Peyer's patch (tissue), 4 donors: ENCODE results near the gene EML4.

ENCODE experiments used
- POLR2A ChIP-seq, 2 donors: fragments of 450-650 bp; IDR thresholded peaks; one replicate each; pipeline ENCODE4 v1.5.1; 2017; ENCODE audit warnings: antibody characterized with exemption in 2 of 2, mild to moderate bottlenecking in 2 of 2, moderate library complexity in 2 of 2
- TF ChIP-seq, protein P1 (sequence below), 6 experiments: fragments of 450-650 bp in 4 of 6; fragments of 200-600 bp in 2 of 6; sonication (generic) in 1 of 6; IDR thresholded peaks; one replicate each; pipeline ENCODE4 v1.5.1; 2017 to 2019; ENCODE audit warnings: antibody characterized with exemption in 6 of 6, mild to moderate bottlenecking in 3 of 6, moderate library complexity in 1 of 6

DNA sequence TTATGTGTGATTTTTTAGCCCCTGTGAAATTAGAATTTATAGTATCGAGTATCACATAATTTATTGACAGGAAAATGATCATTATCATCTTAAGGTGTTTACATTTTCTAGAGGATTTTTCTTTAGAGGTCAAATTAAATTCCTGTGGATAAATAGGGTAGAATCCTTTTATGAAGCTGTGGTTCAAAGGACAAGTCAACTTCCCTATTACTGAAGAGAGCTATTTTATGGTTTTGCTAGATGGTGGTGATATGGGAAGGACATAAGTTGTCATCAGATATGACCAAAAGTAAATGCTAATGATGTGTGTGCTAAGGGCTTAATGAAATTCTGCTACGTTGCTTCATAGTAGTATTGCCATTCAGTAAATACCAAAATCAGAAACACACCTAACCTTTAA is 80.1 kb downstream of the EML4 start:
- TF ChIP-seq, protein P1, sequence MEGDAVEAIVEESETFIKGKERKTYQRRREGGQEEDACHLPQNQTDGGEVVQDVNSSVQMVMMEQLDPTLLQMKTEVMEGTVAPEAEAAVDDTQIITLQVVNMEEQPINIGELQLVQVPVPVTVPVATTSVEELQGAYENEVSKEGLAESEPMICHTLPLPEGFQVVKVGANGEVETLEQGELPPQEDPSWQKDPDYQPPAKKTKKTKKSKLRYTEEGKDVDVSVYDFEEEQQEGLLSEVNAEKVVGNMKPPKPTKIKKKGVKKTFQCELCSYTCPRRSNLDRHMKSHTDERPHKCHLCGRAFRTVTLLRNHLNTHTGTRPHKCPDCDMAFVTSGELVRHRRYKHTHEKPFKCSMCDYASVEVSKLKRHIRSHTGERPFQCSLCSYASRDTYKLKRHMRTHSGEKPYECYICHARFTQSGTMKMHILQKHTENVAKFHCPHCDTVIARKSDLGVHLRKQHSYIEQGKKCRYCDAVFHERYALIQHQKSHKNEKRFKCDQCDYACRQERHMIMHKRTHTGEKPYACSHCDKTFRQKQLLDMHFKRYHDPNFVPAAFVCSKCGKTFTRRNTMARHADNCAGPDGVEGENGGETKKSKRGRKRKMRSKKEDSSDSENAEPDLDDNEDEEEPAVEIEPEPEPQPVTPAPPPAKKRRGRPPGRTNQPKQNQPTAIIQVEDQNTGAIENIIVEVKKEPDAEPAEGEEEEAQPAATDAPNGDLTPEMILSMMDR (IDR thresholded peaks at IDR 0.05), result no peak
- TF ChIP-seq POLR2A (IDR thresholded peaks at IDR 0.05), result no peak
